NK-92 (cell line): ENCODE results near the gene ELMO3.
A peak's percentile ranks its signal among the peaks of the same experiment; 100 is the strongest.

Experiments used
- DNase-seq: peaks from one replicate; lab custom pipeline; 2025; ENCODE audit not compliant: unreplicated experiment; lab: John Stamatoyannopoulos, UW

The ELMO3 gene

GRCh38 chr16:67240506-67240905, 41.6 kb downstream of the ELMO3 start:
- no peak for DNase-seq

DNA sequence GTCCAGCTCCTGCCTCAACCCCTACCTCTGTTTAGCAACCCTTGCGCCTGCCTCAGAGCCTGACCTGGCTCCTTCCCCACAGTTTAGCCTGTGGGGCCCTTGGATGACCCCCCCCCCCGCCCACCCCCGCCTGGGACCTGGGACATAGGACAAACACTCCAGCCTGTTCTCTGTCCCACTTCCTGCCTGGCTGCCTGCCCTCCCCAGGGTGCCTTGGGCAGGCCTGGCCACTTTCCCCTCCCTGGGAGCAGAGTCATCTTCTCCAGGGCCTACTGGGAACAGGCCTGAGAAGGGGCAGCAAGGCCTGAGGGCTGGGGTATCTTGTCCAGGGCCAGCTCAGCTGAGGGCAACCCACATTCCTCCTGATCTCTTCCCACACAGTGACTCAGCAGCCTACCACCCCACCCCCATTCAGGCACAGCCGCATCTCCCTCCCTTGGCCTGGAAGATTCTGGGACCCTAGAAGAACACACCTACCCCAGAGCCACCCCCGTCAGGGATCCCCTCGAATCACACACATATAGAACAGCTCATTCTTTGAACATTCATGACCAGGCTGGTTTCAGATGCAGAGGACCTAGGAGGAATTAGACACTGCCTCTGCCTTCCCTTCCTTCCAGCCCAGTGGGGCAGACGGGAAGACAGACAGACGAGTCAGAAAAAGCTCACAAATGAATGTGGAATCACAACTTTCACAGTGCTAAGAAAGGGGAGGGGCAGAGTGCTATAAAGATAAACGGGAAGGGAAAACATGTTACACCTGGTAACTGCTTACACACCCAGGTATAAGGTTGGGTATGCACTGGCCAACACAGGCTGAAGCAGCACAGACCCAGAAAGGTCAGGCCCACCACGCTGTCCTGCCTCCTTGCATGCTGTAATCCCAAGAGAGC, 42.3 kb downstream of the ELMO3 start:
- no peak for DNase-seq

DNA sequence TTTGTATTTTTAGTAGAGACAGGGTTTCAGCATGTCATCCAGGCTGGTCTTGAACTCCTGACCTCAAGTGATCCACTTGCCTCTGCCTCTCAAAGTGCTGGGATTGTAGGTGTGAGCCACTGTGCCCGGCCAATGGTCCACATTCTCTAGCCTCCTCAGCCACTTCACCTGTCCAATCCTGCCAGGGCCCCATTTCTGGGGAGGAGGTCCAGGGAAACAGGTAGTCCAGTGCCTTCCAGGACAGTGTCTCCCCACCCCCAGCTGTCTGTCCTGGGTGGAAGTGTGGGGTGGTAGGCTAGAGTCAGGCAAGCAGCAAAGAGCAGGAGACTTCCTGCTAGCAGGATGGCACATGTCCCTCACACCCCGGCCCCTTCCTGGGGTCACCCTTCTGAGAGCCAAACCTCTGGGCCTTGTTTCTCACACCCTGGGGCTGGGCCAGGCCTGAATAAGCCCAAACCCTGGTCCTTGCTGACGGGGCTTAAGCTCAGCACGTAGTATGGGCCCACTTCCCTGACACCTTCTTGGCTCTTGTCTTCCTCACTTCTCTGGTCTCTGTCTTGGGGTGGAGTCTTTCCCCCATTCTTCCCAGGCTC, 43.3 kb downstream of the ELMO3 start:
- DNase-seq: no peak

DNA sequence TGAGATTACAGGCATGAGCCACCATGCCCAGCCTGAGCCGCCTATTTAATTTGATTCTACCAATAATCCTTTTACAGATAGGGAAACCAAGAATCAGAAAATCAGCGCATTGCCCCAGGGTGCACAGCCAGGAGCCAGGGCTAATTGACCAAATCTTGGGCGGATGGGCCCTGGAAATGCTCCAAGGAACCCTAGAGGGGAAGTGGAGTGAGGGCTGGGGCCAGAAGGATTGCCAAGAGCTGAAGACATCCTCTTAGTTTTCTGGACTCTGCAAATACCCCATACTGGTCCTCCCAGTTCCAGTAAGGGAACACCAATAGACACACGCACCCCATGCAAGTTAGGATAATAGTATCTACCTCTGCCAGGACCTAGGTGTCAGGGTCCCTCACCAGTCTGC, 44.5 kb downstream of the ELMO3 start:
- no peak for DNase-seq

- DNase-seq: no peak
Measured at GRCh38 chr16:67244387-67245185, 45.7 kb downstream of the ELMO3 start.

- no peak for DNase-seq
Measured at GRCh38 chr16:67245186-67245585, 46.3 kb downstream of the ELMO3 start.

DNA sequence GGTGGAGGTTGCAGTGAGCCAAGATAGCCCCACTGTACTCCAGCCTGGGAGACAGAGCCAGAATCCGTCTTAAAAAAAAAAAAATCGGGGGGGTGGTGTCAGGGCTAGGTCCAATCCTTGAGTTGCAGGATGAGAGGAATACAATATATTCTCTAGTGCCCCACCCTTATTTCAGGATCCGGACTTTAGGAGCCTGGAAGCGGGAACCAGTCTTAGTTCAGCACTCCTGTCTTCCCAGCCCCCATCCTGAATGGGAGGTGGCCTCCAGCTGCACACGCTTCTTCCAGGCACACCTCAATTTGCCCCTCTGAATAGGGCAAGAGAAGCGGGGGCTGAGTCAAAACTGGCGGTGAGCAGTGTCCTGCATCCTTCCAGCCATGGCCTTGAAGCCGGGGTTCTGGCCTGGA, 46.7 kb downstream of the ELMO3 start:
- no peak for DNase-seq

DNA sequence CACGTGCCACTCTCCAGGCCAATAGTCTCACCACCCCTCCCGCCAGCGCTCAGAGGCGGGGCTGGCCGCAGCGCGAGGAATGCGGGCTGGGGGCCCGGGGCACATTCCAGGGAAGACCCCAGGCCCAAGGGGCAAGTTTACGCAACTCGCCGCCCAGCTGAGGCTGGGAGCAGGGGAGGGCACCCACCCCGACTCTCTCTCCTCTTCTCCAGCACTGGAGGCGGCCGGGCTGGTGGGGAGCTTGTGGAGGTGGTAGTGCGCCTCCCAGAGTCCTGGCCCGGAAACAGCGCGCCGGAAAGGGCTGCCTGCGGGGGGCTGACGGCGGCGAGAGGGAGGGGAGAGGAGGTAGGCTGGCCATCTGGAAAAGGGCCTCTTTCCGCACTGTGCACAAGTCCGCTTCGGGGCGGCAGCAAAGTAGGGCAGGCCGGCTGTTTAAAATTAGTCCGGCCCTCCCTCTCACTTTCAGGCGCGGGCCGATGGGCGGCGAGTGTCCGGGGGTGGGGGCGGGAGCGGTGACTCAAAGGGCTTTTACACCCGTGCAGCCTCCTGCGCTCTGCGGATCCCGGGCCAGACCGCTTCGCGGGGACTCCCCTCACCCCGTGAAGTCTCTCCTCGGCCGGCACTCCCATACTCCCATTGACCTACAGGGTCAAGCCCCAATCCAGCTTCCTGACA, 47.3 kb downstream of the ELMO3 start:
- no peak for DNase-seq

DNA sequence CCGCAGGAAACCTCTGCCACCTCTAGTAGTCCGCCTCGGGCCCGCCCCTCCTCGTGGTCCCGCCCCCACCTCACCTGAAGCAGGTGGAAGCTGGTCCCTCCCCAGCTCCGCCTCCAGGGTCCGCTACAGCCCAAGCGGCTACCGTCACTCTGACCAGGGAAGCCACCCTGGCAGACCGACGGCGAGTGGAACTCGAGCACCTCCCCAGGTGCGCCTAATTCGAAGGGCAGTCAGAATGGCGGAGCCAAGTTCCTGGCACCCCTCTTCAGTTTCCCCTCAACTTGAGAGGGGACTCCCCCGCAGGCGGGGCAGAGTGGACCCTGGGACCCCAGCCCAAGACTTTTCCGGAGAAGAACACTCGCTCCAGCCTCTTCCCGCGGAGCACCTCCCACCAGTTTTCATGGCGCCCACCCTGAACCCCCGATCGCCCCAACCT, 47.8 kb downstream of the ELMO3 start:
- DNase-seq: no peak

DNA sequence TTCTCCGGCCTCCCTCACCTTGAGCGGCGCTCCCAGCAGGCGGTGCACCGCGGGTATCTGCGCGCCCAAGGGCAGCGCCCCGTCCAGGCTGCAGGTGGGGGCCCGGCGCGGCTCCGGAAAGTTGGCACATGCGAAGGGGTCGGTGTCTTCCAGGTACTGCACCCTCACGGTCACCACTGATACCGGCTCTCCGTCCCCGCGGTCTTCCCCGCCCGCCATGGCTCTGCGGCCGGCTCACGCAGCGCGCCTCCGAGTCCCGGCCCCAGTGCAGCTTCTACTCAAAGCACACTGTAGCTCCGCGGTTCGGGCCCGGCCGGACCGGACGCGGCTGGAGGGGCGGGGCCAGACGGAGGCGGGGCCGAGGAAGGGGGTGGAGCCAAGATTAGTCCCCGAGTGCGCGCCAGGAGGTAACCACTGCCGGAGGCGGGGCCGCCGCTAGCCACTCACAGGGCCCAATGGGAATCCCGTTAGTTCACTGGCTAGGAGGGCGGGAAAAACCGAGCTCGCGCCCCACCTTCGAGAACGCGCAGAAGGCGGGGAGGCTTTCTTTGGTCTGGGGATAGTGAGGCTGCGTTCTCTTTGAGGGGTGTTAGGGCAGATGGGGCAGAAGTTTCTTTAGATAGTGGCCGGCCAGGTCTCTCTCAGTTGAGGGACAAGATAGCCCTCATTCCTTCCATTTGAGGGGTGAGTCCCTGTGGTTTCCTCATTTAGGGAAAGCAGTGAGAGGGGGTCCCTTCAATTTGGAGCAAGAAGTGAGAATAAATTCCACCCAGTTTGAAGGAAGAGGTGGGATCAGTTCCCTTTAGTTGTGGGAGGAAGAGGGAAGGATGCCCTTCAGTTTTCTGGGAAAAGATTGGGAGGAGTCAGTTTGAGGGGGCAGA, 48.5 kb downstream of the ELMO3 start, which contains the start of gene FHOD1:
Gene FHOD1, minus strand, starts transcription at position 290 of the 881 bp plus-strand sequence. Its CDS starts 71 bp downstream, at position 219.
- DNase-seq: peak; percentile 60

GRCh38 chr16:67248073-67248400, 49.1 kb downstream of the ELMO3 start:
- DNase-seq: no peak

DNA sequence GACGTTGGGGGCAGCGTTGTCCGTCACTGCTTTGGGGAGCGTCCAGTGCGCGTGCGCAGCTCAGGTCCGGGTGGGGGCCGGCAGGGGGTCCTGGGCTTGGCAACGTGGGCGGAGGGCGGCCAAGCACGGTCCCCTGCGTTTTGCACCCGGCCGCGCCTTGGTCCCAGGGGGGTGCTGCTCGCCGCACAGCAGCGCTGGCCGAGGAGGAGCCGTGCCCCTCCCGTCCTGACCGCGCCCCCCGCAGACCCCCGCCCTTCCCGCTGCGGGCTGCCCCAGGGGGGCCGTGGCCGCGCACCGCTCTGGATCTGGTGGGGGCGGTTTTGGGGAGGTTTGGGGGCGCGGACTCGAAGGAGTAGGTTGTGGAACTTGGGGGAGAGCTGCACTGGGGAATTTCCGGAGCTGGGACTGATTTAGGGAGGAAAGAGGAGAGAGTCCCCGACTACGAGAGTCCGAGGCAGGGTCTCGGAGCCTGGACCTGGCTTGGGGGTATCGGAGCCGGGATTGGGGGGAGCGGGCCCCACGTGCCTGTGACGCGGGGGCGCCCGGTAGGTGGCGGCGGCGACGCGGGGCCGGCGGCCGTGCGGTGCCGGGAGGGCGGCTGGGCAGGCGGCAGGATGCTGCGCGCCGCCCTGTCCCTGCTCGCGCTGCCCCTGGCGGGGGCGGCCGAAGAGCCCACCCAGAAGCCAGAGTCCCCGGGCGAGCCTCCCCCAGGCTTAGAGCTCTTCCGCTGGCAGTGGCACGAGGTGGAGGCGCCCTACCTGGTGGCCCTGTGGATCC, 49.7 kb downstream of the ELMO3 start, which contains the start of gene SLC9A5:
Gene SLC9A5, plus strand, starts transcription at position 579 of the 777 bp plus-strand sequence. Its CDS starts 36 bp downstream, at position 615.
- DNase-seq: no peak

DNA sequence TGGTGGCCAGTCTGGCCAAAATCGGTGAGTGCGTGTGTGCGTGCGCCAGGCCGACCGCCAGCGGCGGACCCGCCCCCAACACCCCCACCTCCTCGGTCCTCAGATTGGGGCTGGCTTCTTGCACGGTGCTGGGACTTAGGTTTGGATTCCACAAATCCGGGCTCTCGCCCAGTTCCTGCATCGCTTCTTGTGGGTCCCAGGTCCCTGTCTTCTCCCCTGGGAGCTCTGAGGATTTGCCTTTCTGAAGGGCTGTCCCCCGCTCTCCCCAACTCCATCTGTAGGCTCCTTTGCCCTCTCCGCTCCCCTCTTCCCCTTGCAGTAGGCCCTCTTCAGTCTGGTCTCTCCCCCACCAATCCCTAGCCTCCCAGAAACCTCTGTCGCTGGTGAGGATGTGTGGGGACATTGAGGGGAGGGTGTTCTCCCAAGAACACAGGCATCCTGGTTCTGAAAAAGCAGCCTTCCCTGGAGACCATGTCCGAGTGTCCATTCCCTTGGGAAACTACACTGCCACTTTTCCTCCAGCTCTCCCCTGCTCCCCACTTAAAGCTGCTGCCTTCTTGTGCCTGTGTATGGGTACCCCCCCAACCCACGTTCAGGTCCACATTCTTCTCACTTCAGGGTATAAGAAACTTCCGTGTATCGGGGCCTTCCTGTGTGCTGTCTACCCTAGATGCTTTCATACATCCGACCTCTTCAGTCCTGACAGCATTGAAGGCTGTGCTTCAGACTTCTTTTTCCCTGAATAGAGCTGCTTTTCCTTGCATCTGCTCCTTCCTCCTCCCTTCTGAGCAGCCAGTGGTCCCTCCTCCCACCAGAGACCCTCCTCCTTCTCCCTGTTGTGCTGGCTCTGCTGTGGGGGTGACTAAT, 50.5 kb downstream of the ELMO3 start:
- DNase-seq: no peak

GRCh38 chr16:67250045-67250327, 51.1 kb downstream of the ELMO3 start:
- DNase-seq: no peak

DNA sequence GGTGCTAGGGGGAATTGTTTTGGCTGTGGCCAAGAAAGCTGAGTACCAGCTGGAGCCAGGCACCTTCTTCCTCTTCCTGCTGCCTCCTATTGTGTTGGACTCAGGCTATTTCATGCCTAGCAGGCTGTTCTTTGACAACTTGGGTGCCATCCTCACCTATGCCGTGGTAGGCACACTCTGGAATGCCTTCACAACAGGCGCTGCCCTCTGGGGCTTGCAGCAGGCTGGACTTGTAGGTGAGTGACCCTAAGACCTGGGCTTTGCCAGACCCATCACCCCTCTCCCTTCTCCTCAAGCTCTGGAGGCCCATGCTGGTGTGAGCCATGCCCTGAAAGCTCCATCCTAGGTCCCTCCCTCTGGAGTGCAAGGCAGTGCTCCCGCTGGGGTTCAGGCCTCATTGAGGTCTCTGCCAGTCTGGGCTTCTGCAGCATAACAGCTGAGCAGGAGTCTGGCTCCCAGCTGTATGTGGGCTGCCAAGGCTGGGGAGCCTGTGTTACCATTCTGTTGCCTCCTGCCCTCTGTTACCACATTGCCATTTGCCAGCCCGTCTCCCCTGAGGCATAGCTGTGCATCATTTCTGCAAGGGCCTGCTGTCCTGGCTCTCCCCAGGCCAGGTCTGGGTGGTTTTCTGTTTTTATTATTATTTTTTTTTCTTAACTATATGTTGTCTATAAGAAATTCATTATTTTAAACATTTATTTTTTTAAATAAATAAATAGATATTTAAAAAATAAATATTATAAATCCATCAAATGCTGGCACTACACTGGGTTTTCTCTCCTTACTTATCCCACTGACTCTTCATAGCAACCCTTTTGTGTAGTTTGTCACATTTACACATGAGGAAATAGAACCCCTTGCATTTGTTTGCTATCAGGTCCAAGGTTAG, 53.9 kb downstream of the ELMO3 start:
- no peak for DNase-seq
